ENCODE measurements around the gene VENTX.

The VENTX gene

DNA sequence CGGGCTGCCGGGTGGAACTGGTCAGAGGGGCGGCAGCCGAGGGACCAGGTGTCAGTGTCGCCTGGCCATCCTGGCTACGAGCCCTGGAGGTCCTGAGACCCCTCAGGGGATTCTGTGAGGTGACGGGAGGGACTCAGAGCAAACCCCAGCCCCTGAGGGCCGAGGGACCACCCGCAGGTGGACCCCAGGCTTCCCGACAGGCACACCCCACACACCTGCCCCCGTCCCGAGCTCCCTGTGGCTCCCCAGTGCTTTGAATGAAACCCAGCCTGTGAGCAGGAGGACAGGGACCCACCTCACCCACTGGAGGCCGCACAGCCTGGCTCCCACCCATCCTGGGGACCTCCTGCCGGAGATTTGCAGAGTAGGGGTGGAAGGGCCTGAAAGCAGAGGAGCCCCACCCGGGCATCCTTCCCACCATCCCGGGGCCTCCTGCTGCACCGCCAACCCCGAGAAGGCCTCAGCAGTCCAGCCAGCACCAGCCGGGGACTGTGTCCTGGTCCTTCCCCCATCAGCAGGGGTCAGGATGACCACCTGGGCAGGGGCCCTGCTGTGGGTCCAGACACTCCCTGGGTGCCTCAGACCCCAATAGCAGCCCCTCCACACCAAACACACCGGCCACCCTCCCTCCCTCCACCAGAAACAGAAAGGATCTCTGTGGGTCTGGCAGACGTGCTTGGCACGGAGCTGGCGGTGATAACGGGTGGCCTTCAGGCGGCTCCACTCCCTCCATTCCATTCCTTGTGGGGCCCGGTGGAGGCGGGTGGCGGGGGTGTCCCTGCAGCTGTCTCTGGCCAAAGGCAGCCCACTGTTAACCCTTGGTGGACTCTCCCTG, 13.9 kb downstream of the VENTX start:
- Histone ChIP-seq H3K9me3 (ENCODE audit: control insufficient read depth in 2 of 2, low read length in 2 of 2) (no peaks in the 10 kb centered on the region), H3K9ac (ENCODE audit: low read length in 2 of 2) (no peak overlapping the region), H3K36me3 (ENCODE audit: control insufficient read depth in 2 of 2, insufficient read depth in 2 of 2, low read length in 2 of 2) (no peaks in the 10 kb centered on the region), H3K4me1 (ENCODE audit: control insufficient read depth, insufficient read depth, low read length) (no peaks in the 10 kb centered on the region), H3K4me3 (ENCODE audit: low read length in 2 of 2) (no peak overlapping the region), H3K27me3 (ENCODE audit: control insufficient read depth in 1 of 2, insufficient read depth in 2 of 2, low read length in 2 of 2) (peaks cover 7 to 19% of the 10 kb centered on the region in 2 donors), H3K27ac (ENCODE audit: low read length) (no peak overlapping the region)

DNA sequence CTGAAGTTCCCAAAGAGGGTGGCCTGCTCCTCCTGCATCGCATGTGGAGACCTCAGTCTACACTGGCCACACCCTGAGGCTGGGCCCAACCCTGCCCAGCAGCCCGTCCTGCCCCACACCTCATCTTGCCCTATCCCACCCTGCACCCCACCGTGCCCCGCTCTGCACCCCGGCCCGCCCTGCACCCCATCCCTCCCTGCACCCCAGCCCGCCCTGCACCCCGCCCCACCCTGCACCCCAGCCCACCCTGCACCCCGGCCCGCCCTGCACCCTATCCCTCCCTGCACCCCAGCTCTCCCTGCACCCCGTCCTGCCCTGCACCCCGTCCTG, 14.5 kb downstream of the VENTX start:
- Histone ChIP-seq H3K36me3 (ENCODE audit: control insufficient read depth in 2 of 2, insufficient read depth in 2 of 2, low read length in 2 of 2) (no peaks in the 10 kb centered on the region), H3K9ac (ENCODE audit: low read length in 2 of 2) (no peak overlapping the region), H3K27ac (ENCODE audit: low read length) (no peak overlapping the region), H3K4me3 (ENCODE audit: low read length in 2 of 2) (no peak overlapping the region), H3K27me3 (ENCODE audit: control insufficient read depth in 1 of 2, insufficient read depth in 2 of 2, low read length in 2 of 2) (peaks cover 7 to 16% of the 10 kb centered on the region in 2 donors), H3K4me1 (ENCODE audit: control insufficient read depth, insufficient read depth, low read length) (no peaks in the 10 kb centered on the region), H3K9me3 (ENCODE audit: control insufficient read depth in 2 of 2, low read length in 2 of 2) (no peaks in the 10 kb centered on the region)

DNA sequence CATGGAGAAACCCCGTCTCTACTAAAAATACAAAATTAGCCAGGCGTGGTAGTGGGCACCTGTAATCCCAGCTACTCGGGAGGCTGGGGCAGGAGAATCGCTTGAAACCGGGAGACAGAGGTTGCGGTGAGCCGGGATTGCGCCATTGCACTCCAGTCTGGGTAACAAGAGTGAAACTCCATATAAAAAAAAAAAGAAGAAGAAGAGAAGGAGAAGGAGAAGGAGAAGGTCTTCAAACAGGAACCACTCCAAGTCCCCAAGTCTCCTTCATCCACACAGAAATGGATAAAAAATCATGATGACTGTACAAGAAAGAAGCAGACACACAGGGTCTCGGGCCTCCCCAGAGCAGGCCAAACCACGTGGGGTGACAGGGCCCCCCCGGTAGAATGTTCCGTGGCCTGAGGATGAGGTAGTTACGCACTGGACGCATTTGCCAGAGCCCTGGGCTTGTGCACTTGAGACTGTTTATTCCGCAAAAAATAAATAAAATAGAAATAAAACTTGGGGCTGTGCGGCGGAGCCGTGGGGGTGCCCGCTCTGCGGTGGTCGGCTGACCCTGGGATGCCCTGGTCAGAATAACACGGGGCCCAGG, 15.8 kb downstream of the VENTX start:
- no peak overlapping the region for H3K9ac ChIP-seq (ENCODE audit: low read length in 2 of 2)
- no peak overlapping the region for H3K4me3 ChIP-seq (ENCODE audit: low read length in 2 of 2)
- H3K4me1 ChIP-seq (ENCODE audit: control insufficient read depth, insufficient read depth, low read length) = peaks cover 5% of the 10 kb centered on the region
- H3K27ac ChIP-seq (ENCODE audit: low read length) = no peak overlapping the region
- peaks cover 7 to 12% of the 10 kb centered on the region in 2 donors for H3K27me3 ChIP-seq (ENCODE audit: control insufficient read depth in 1 of 2, insufficient read depth in 2 of 2, low read length in 2 of 2)
- no peaks in the 10 kb centered on the region for H3K9me3 ChIP-seq (ENCODE audit: control insufficient read depth in 2 of 2, low read length in 2 of 2)
- H3K36me3 ChIP-seq (ENCODE audit: control insufficient read depth in 2 of 2, insufficient read depth in 2 of 2, low read length in 2 of 2) = no peaks in the 10 kb centered on the region

DNA sequence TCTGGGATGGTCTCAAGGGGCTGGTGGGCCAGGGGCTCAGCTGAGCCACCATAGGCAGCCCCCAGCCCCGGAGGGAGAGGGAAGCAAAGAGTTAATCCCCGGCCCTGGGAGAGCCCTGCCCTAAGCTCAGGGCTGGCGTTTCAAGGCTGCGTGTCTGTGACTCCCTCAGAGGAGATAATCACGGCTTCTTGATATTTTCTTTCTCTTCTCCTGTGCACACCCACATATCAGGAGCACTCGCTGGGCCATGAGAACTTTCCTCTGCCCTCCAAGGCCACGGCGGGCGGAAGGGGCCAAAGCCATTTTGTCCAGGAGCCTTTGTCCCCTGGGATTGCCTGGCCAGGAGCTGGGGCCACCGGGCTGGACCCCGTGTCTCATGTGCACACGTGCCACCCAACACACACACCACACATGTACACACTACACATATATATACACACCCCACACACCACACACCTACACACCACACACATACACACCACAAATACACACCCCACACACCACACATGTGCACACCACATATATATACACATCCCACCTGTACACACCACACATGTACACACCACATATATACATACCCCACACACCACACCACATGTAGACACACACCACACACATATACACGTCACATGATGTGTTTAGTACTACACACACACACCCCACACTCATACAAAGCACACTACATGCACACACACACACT, 16.9 kb downstream of the VENTX start:
- Histone ChIP-seq H3K9me3 (ENCODE audit: control insufficient read depth in 2 of 2, low read length in 2 of 2) (no peaks in the 10 kb centered on the region), H3K9ac (ENCODE audit: low read length in 2 of 2) (no peak overlapping the region), H3K36me3 (ENCODE audit: control insufficient read depth in 2 of 2, insufficient read depth in 2 of 2, low read length in 2 of 2) (no peaks in the 10 kb centered on the region), H3K4me1 (ENCODE audit: control insufficient read depth, insufficient read depth, low read length) (peaks cover 10% of the 10 kb centered on the region), H3K27me3 (ENCODE audit: control insufficient read depth in 1 of 2, insufficient read depth in 2 of 2, low read length in 2 of 2) (peaks cover 4 to 6% of the 10 kb centered on the region in 2 donors), H3K27ac (ENCODE audit: low read length) (no peak overlapping the region), H3K4me3 (ENCODE audit: low read length in 2 of 2) (no peak overlapping the region)

DNA sequence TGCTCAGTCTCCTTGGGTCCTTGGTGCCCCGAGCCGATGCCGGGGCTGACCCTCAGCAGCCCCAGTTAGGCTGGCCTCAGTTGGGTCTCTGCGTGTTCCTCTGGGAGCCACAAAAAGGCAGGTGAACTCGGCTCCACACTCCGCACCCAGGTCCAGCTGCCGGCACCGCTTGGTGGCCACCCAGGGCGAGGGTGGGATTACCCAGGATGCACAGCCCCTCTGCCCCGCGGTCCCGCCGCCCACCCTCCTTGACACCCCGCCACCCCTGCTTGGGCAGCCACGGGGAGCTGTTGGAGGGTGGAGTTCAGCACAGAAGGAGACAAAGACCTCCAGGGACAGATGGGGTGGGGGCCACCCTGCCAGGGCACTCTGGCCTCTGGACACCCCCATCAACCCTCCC, 17.7 kb downstream of the VENTX start:
- Histone ChIP-seq H3K36me3 (ENCODE audit: control insufficient read depth in 2 of 2, insufficient read depth in 2 of 2, low read length in 2 of 2) (no peaks in the 10 kb centered on the region), H3K27ac (ENCODE audit: low read length) (no peak overlapping the region), H3K9me3 (ENCODE audit: control insufficient read depth in 2 of 2, low read length in 2 of 2) (no peaks in the 10 kb centered on the region), H3K4me3 (ENCODE audit: low read length in 2 of 2) (no peak overlapping the region), H3K4me1 (ENCODE audit: control insufficient read depth, insufficient read depth, low read length) (peaks cover 14% of the 10 kb centered on the region), H3K27me3 (ENCODE audit: control insufficient read depth in 1 of 2, insufficient read depth in 2 of 2, low read length in 2 of 2) (peaks cover 0 to 3% of the 10 kb centered on the region in 2 donors), H3K9ac (ENCODE audit: low read length in 2 of 2) (no peak overlapping the region)

DNA sequence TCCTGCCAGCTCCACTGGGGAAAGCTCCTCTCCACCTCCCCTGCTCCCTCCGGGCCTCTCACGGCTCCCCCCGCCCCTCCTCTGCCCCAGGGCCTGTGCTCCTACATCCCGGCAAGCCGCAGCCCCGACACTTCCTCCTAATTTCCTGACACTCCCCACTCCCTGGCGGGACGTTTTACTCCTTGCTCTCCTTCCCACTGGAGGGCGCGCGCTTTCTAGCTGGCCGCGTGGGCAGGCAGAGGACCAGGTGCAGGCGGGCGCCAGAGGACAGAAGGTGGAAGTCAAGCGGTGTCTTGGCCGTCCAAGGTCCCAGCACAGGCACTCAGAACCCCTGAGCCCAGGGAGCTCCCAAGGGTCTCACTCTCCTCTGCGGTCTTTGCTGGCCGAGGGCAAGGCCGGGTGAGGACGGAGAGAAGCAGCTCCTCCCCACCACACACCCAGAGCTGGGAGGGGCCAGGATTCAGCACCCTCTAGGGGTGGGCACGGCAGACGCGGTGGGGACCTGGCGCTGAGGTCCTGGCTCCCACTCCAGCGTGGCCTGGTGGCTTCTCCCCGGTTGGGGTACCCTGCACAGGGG, 19.9 kb downstream of the VENTX start:
- Histone ChIP-seq H3K27ac (ENCODE audit: low read length) (no peak overlapping the region), H3K4me3 (ENCODE audit: low read length in 2 of 2) (peak overlapping the region; percentile 8 to 40), H3K4me1 (ENCODE audit: control insufficient read depth, insufficient read depth, low read length) (peaks cover 27% of the 10 kb centered on the region), H3K9me3 (ENCODE audit: control insufficient read depth in 2 of 2, low read length in 2 of 2) (no peaks in the 10 kb centered on the region), H3K27me3 (ENCODE audit: control insufficient read depth in 1 of 2, insufficient read depth in 2 of 2, low read length in 2 of 2) (no peaks in the 10 kb centered on the region), H3K9ac (ENCODE audit: low read length in 2 of 2) (no peak overlapping the region), H3K36me3 (ENCODE audit: control insufficient read depth in 2 of 2, insufficient read depth in 2 of 2, low read length in 2 of 2) (no peaks in the 10 kb centered on the region)

DNA sequence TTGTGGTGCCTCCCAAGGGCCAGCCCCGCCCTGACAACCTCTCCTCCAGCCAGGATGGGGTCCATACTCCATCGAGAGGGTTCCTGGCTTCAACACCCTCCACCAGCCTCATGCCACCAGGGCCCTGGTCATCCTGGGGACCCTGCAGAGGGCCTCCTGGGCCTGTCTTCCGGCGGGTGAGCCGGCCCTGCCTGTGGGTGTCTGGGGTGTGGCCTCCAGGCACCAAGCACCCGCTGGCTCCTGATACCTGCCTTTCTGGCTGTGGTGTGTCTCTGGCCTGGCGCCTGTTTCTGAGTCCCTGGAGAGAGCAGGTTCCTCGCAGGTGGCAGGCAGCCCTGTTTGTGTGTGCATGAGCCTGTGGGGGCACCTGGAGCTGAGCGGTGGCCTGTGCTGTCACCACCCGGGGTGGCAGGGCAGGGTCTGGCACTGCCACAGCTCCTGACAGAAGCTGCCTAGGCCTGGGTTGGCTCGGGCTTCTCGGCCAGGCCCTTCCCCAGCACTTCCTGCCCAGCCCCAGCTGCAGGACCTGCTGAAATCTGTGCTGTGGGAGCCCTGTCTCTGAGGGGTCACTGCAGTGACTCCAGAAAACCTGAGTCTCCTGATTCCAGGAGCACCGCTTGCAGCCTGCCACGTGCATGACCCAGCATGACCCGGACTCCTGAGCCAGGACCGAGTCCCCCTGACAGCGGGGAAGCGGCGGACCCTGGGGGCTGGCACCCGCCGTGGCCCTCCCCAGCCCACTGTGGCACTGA, 20.6 kb downstream of the VENTX start:
- H3K9ac ChIP-seq (ENCODE audit: low read length in 2 of 2) = no peak overlapping the region
- H3K9me3 ChIP-seq (ENCODE audit: control insufficient read depth in 2 of 2, low read length in 2 of 2) = no peaks in the 10 kb centered on the region
- no peak overlapping the region for H3K4me3 ChIP-seq (ENCODE audit: low read length in 2 of 2)
- H3K4me1 ChIP-seq (ENCODE audit: control insufficient read depth, insufficient read depth, low read length) = peaks cover 29% of the 10 kb centered on the region
- no peaks in the 10 kb centered on the region for H3K27me3 ChIP-seq (ENCODE audit: control insufficient read depth in 1 of 2, insufficient read depth in 2 of 2, low read length in 2 of 2)
- H3K36me3 ChIP-seq (ENCODE audit: control insufficient read depth in 2 of 2, insufficient read depth in 2 of 2, low read length in 2 of 2) = no peaks in the 10 kb centered on the region
- H3K27ac ChIP-seq (ENCODE audit: low read length) = no peak overlapping the region

DNA sequence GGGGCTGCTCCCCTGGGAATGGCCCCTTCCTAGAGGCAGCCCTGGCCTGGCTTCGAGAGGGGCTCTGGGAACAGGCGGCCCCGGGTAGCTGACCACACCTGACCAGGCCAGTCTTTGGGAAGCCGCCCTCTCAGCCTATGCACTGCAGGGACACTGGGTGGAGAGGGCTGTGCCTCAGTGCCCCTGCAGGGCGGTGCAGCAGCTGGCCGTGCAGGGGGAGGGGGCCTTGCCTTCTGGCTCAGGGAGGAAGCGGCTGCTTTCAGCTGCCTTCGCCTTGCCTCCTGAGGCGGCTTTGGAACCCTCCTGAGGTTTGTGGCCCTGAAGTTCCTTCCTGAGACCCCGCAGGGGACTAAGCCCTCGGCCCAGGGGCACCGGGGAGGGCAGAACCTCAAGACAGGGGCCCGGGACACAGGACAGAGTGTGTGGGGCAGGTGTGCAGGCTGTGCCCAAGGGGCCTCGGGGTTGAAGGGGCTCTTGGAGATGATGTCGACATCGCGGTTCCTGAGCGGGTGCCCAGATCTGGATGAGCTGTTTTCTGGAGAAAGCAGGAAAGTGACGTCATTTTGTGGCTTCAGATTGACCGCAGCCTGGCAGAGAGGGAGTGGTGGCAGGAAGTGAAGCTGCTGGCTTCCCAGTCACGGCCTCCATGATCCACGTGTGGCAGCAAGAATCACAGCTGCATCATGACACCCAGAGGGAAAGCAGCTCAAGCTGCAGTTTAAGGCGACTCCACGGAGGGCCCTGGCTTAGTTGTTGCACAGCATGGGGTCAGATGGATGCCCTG, 21.4 kb downstream of the VENTX start:
- H3K4me1 ChIP-seq (ENCODE audit: control insufficient read depth, insufficient read depth, low read length) = peaks cover 29% of the 10 kb centered on the region
- no peaks in the 10 kb centered on the region for H3K27me3 ChIP-seq (ENCODE audit: control insufficient read depth in 1 of 2, insufficient read depth in 2 of 2, low read length in 2 of 2)
- H3K9ac ChIP-seq (ENCODE audit: low read length in 2 of 2) = no peak overlapping the region
- H3K4me3 ChIP-seq (ENCODE audit: low read length in 2 of 2) = no peak overlapping the region
- no peak overlapping the region for H3K27ac ChIP-seq (ENCODE audit: low read length)
- H3K9me3 ChIP-seq (ENCODE audit: control insufficient read depth in 2 of 2, low read length in 2 of 2) = no peaks in the 10 kb centered on the region
- H3K36me3 ChIP-seq (ENCODE audit: control insufficient read depth in 2 of 2, insufficient read depth in 2 of 2, low read length in 2 of 2) = no peaks in the 10 kb centered on the region

DNA sequence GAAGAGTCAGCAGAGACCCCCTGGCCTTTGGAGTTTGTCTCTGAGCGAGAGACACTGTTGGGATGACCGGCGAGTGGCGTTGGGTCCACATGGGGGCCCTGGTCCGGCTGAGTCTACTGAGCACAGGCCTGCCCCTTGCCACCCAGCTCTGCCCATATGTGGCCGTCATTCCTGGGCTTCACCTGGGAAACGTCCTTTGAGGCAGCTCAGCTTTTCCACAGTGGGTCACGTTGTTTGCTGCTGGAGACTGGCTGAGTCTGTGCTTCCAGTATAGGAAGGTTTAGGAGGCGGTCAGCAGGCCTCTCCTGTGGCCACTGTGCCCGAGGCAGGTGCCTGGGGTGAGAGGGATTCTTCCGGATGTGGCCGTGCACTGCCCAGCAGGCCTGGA, 21.9 kb downstream of the VENTX start:
- no peak overlapping the region for H3K27ac ChIP-seq (ENCODE audit: low read length)

More for the DNA sequence above, 21.9 kb downstream of the VENTX start:
- Histone ChIP-seq H3K4me1 (ENCODE audit: control insufficient read depth, insufficient read depth, low read length) (peaks cover 29% of the 10 kb centered on the region), H3K36me3 (ENCODE audit: control insufficient read depth in 2 of 2, insufficient read depth in 2 of 2, low read length in 2 of 2) (no peaks in the 10 kb centered on the region), H3K9me3 (ENCODE audit: control insufficient read depth in 2 of 2, low read length in 2 of 2) (no peaks in the 10 kb centered on the region), H3K4me3 (ENCODE audit: low read length in 2 of 2) (no peak overlapping the region), H3K9ac (ENCODE audit: low read length in 2 of 2) (no peak overlapping the region), H3K27me3 (ENCODE audit: control insufficient read depth in 1 of 2, insufficient read depth in 2 of 2, low read length in 2 of 2) (no peaks in the 10 kb centered on the region)
